Stomach (tissue), 9 donors: ENCODE measurements around the gene F2RL1. TPM values are rescaled to one million over a fixed set of nuclear protein-coding genes. Genes with fewer than 3 reads are reported as not detected.

Experiments
- DNase-seq, 2 donors: peaks; one replicate each; pipeline versions ENCODE4 v3.0.0 to v3.0.0-alpha.2; 2013 to 2019
- H3K27ac ChIP-seq, 5 donors: fragments of 200-600 bp in 4 of 5; sonication (generic) in 4 of 5; one replicate each; pipeline ENCODE4 v1.5.1; 2013 to 2019; ENCODE audit warnings: mild to moderate bottlenecking in 1 of 5, moderate library complexity in 1 of 5
- H3K27me3 ChIP-seq, 3 donors: fragments of 200-600 bp; sonication (generic); one replicate each; pipeline ENCODE4 v1.5.1; 2017 to 2019; ENCODE audit warnings: mixed run types in 1 of 3
- H3K36me3 ChIP-seq, 4 donors: fragments of 200-600 bp; sonication (generic); 1 replicate in 3 of 4; 2 replicates in 1 of 4; pipeline ENCODE4 v1.5.1; 2016 to 2019
- H3K4me1 ChIP-seq, 4 donors: fragments of 200-600 bp; sonication (generic); one replicate each; pipeline ENCODE4 v1.5.1; 2016 to 2019
- H3K4me3 ChIP-seq, 4 donors: fragments of 200-600 bp; sonication (generic) in 3 of 4; one replicate each; pipeline ENCODE4 v1.5.1; 2016 to 2019; ENCODE audit warnings: mild to moderate bottlenecking in 1 of 4
- H3K9me3 ChIP-seq, 4 donors: fragments of 200-600 bp; sonication (generic); one replicate each; pipeline ENCODE4 v1.5.1; 2016 to 2019
- EP300 ChIP-seq: sonication (generic); formaldehyde crosslinking; IDR thresholded peaks from one replicate; pipeline ENCODE4 v1.6.1; 2017; ENCODE audit warnings: antibody characterized with exemption
- POLR2A ChIP-seq, 4 donors: fragments of 450-650 bp; IDR thresholded peaks; one replicate each; pipeline ENCODE4 v1.6.1; 2016; ENCODE audit warnings: antibody characterized with exemption in 4 of 4, control low read depth in 2 of 4, mild to moderate bottlenecking in 1 of 4, moderate library complexity in 1 of 4
- POLR2AphosphoS5 ChIP-seq, 3 donors: sonication (generic); formaldehyde crosslinking; IDR thresholded peaks; one replicate each; pipeline ENCODE4 v1.6.1; 2016; ENCODE audit warnings: antibody characterized with exemption in 3 of 3
- WGBS, 5 donors: extraction: QIAGEN DNeasy Blood & Tissue Kit in 3 of 5; methylation state at CpG; one replicate each; pipeline versions ENCODE4 v1.1.5 to v1.1.7; 2013 to 2018; 5-methylcytosine and 5-hydroxymethylcytosine counted together
- intact Hi-C: fragments of 100-400 bp; cut with DNase I; formaldehyde crosslinking; loops from one replicate; pipeline ENCODE4 v1.15.1; 2023; ENCODE audit warnings: low total_unique reads
- polyA plus RNA-seq, 3 donors: library from polyadenylated mRNA; stranded (reverse); fragments of 200-250 nt; gene quantifications; one replicate each; pipeline ENCODE4 v1.2.3, GENCODE V29; 2013
- total RNA-seq, 5 donors: library from RNA; depleted of rRNA; stranded (reverse); fragments of >200 nt; gene quantifications; one replicate each; pipeline versions ENCODE4 v1.1.0 to v1.2.3, GENCODE V29; 2014 to 2016
- TF ChIP-seq, protein P1 (sequence below), 7 experiments: fragments of 450-650 bp in 4 of 7; fragments of 200-600 bp in 3 of 7; sonication (generic) in 3 of 7; IDR thresholded peaks; one replicate each; pipeline ENCODE4 v1.5.1; 2016 to 2019; ENCODE audit warnings: antibody characterized with exemption in 7 of 7, control low read depth in 2 of 7, mild to moderate bottlenecking in 1 of 7
- donor health status: healthy with polysubstance abuse.
- donor health status: Bipolar disorder and iron deficiency.
- donor health status: healthy.

The F2RL1 gene
- total and polyA plus RNA-seq, 8 donors: 4.8 to 72.9 (median 16.7) TPM

DNA sequence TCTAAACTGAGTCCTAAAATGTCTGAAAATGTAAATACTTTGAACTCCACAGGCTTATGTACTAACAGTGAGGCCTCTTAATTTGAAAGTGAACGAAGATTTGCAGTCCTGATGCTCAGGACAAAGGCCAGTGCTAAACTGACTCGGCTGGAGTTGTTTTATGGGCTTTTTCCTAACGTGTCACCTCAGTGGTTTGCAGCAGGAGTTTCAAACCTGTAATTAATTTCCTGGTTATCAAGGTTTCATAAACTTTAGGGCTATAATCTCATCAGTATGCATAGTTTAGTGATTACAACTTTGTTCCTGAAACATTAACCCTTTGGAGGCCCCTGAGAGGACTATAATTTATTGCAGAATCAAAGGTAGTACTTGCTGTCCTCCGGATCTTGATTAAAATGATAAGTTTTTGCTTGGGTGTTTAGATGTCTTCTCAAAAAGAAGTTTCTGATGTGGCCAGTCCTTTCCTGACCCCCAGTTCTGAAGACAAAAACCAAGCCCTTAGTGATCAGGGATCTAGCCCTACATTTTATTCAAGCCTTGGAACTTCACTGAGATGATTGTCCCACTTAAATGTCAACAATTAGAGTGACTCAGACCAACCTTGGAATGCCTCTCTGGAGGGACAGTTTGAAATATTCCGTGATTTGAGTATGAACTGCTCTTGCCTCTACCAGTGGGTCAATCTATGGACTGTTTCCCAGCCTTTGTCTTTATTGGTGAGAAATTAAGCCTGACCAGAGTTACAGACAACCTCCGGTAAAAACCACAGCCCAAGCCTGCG lies 19.8 kb downstream of the F2RL1 start:
- Histone ChIP-seq H3K9me3 (no peaks in the 10 kb centered on the region), H3K36me3 (peaks cover 0 to 16% (median 11%) of the 10 kb centered on the region in 4 donors), H3K4me3 (no peak overlapping the region), H3K27ac (peak overlapping the region in 1 of 5 donors; percentile 11), H3K27me3 (no peaks in the 10 kb centered on the region), H3K4me1 (peaks cover 0 to 15% (median 2%) of the 10 kb centered on the region in 4 donors)
- TF ChIP-seq, protein P1, sequence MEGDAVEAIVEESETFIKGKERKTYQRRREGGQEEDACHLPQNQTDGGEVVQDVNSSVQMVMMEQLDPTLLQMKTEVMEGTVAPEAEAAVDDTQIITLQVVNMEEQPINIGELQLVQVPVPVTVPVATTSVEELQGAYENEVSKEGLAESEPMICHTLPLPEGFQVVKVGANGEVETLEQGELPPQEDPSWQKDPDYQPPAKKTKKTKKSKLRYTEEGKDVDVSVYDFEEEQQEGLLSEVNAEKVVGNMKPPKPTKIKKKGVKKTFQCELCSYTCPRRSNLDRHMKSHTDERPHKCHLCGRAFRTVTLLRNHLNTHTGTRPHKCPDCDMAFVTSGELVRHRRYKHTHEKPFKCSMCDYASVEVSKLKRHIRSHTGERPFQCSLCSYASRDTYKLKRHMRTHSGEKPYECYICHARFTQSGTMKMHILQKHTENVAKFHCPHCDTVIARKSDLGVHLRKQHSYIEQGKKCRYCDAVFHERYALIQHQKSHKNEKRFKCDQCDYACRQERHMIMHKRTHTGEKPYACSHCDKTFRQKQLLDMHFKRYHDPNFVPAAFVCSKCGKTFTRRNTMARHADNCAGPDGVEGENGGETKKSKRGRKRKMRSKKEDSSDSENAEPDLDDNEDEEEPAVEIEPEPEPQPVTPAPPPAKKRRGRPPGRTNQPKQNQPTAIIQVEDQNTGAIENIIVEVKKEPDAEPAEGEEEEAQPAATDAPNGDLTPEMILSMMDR (IDR thresholded peaks at IDR 0.05): no peak
- TF ChIP-seq POLR2A (IDR thresholded peaks at IDR 0.05): no peak
- TF ChIP-seq POLR2AphosphoS5 (IDR thresholded peaks at IDR 0.05): no peak
- no peak for TF ChIP-seq EP300
- peak in 1 of 2 donors; percentile 56 for DNase-seq
- intact Hi-C loops: no loop called here
- 40 to 49% (median 46%) methylated on average over 7 of the region's 7 CpGs for WGBS, 5 donors

DNA sequence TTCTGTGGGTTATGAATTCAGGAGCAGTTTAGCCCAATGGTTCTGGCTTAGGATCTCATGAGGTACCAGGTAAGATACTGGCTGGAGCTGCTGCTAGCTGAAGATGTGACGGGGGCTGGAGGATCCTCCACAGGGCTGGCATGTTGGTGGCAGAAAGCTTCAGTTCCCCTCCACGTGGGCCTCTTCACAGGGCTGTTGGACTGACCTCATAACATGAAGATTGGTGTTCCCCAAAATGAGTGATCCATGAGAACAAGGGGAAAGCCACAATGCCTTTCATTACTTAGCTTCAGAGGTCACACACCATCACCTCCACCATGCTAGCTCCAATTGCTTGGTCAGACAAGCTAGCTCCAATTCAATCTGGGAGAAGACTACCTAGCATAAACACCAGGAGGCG lies 22.5 kb downstream of the F2RL1 start:
- Histone ChIP-seq H3K27me3 (no peaks in the 10 kb centered on the region), H3K9me3 (no peaks in the 10 kb centered on the region), H3K36me3 (no peaks in the 10 kb centered on the region), H3K27ac (no peak overlapping the region), H3K4me1 (peaks cover 0 to 15% (median 2%) of the 10 kb centered on the region in 4 donors), H3K4me3 (no peak overlapping the region)
- TF ChIP-seq POLR2AphosphoS5 (IDR thresholded peaks at IDR 0.05) (no peak), POLR2A (IDR thresholded peaks at IDR 0.05) (no peak), EP300 (no peak)
- TF ChIP-seq, protein P1 (IDR thresholded peaks at IDR 0.05): no peak
- intact Hi-C loops: no loop called here
- WGBS, 5 donors: 72 to 89% (median 80%) methylated on average over 3 of the region's 3 CpGs
- DNase-seq: no peak

DNA sequence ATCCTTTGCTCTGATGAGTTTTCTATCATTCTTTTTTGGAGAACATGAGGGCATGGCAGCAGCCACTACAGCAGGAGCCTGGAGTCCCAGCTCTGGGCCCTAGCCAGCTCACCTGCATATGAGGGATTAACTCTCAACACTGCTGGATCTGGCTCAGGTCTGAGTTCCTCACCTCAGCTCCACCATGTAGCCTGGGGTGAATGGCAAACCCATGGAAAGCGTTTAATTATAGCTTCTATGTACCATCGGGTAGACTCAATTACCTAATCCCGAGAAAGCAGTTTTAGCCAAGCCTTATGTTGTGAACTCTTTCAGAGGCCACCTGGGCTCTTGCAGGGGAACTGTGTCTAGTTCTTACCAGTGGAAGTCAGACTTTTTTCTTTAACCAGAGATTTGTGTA lies 27.1 kb downstream of the F2RL1 start:
- Histone ChIP-seq H3K36me3 (no peaks in the 10 kb centered on the region), H3K27me3 (no peaks in the 10 kb centered on the region), H3K4me3 (no peak overlapping the region), H3K9me3 (no peaks in the 10 kb centered on the region), H3K4me1 (peaks cover 0 to 2% (median 0%) of the 10 kb centered on the region in 4 donors), H3K27ac (no peak overlapping the region)
- 86 to 95% (median 92%) methylated on average over 3 of the region's 3 CpGs for WGBS, 5 donors
- intact Hi-C loops: no loop called here
- no peak for DNase-seq
- TF ChIP-seq POLR2AphosphoS5 (IDR thresholded peaks at IDR 0.05) (no peak), POLR2A (IDR thresholded peaks at IDR 0.05) (no peak), EP300 (no peak)
- TF ChIP-seq, protein P1 (IDR thresholded peaks at IDR 0.05): no peak

DNA sequence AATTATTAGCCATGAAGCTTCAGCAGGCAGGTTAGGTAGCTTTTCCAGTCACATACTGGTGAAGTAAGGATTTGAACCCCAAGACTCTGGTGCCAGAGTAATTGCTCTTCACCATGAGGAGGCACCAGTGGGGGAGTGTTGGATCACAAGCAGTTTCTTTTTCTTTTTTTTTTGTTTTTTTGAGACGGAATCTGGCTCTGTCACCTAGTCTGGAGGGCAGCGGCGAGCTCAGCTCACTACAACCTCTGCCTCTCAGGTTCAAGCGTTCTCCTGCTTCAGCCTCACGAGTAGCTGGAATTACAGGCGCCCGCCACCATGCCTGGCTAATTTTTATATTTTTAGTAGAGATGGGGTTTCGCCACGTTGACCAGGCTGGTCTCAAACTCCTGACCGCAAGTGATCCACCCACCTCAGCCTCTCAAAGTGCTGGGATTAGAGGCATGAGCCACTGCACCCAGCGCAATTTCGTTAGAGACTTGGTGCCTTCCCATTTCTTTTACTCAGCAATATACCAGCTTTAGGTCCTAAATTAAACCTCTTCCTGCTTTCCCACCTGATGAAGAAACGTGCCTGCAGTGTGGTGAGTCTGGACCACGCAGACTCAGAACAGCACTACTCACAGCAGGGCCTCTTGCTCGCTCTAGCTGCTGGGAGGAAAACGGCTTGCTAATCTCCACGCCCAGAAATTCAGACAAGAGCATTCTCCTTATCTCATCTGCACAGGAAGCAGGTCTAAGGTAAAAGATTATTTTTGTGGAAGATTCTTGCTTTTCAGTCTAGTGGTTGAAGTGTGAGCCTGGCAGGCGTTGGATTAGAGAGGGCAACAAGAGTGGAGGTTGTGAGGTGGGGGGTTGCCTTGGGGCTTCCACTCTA lies 30.8 kb downstream of the F2RL1 start, which contains the start of gene S100Z:
S100Z (plus strand) TSS at position 596 of the 873 bp plus-strand sequence. CDS start 25,346 bp downstream, outside the sequence.
- Histone ChIP-seq H3K9me3 (no peaks in the 10 kb centered on the region), H3K27ac (no peak within 1 kb of the TSS), H3K4me1 (peaks cover 0 to 28% (median 0%) of the 10 kb centered on the region in 4 donors), H3K4me3 (no peak within 1 kb of the TSS), H3K27me3 (no peaks in the 10 kb centered on the region), H3K36me3 (no peaks in the 10 kb centered on the region)
- WGBS, 5 donors: 71 to 79% (median 74%) methylated on average over 18 of the region's 18 CpGs
- DNase-seq: peak in 1 of 2 donors; percentile 64
- TF ChIP-seq, protein P1 (IDR thresholded peaks at IDR 0.05): no peak
- TF ChIP-seq EP300 (no peak), POLR2A (IDR thresholded peaks at IDR 0.05) (no peak), POLR2AphosphoS5 (IDR thresholded peaks at IDR 0.05) (no peak)
- intact Hi-C loops: no loop called here
